Measurements from ENCODE around the gene YPEL5. TPM values are rescaled to one million over a fixed set of nuclear protein-coding genes. Genes with fewer than 3 reads are reported as not detected.
A peak's percentile ranks its signal among the peaks of the same experiment; 100 is the strongest.

YPEL5 gene
- polyA plus RNA-seq, 4 donors: 106 to 129 (median 127) TPM

GRCh38 chr2:30164131-30164925 lies 17.5 kb downstream of the YPEL5 start:
- DNase-seq (ENCODE audit: low read depth in 4 of 4, low spot score in 2 of 4): no peak

- peak in 3 of 4 donors; percentile 48 to 69 (median 54) for DNase-seq (ENCODE audit: low read depth in 4 of 4, low spot score in 2 of 4)
These were observed 18.3 kb downstream of the YPEL5 start for GRCh38 chr2:30165050-30165520.

GRCh38 chr2:30165617-30166016 lies 18.8 kb downstream of the YPEL5 start:
- no peak for DNase-seq (ENCODE audit: low read depth in 4 of 4, low spot score in 2 of 4)

- no peak for DNase-seq (ENCODE audit: low read depth in 4 of 4, low spot score in 2 of 4)
These were observed 25.8 kb downstream of the YPEL5 start for GRCh38 chr2:30172627-30173026.

- no peak for DNase-seq (ENCODE audit: low read depth in 4 of 4, low spot score in 2 of 4)
These were observed 30.6 kb downstream of the YPEL5 start for GRCh38 chr2:30177440-30177839.

GRCh38 chr2:30177956-30178355 lies 31.1 kb downstream of the YPEL5 start:
- no peak for DNase-seq (ENCODE audit: low read depth in 4 of 4, low spot score in 2 of 4)

- DNase-seq (ENCODE audit: low read depth in 4 of 4, low spot score in 2 of 4): no peak
These were observed 32.0 kb downstream of the YPEL5 start for GRCh38 chr2:30178618-30179434.

- DNase-seq (ENCODE audit: low read depth in 4 of 4, low spot score in 2 of 4): no peak
These were observed 32.7 kb downstream of the YPEL5 start for GRCh38 chr2:30179536-30179935.

- no peak for DNase-seq (ENCODE audit: low read depth in 4 of 4, low spot score in 2 of 4)
These were observed 33.4 kb downstream of the YPEL5 start for GRCh38 chr2:30180226-30180625.

- DNase-seq (ENCODE audit: low read depth in 4 of 4, low spot score in 2 of 4): no peak
These were observed 34.4 kb downstream of the YPEL5 start for GRCh38 chr2:30181176-30181575.

- DNase-seq (ENCODE audit: low read depth in 4 of 4, low spot score in 2 of 4): no peak
These were observed 37.2 kb downstream of the YPEL5 start for GRCh38 chr2:30184035-30184434.

- DNase-seq (ENCODE audit: low read depth in 4 of 4, low spot score in 2 of 4): no peak
These were observed 38.4 kb downstream of the YPEL5 start for GRCh38 chr2:30185178-30185577.

- DNase-seq (ENCODE audit: low read depth in 4 of 4, low spot score in 2 of 4): no peak
These were observed 41.5 kb downstream of the YPEL5 start for GRCh38 chr2:30188292-30188691.

GRCh38 chr2:30190637-30191036 lies 43.8 kb downstream of the YPEL5 start:
- no peak for DNase-seq (ENCODE audit: low read depth in 4 of 4, low spot score in 2 of 4)

GRCh38 chr2:30191107-30191506 lies 44.3 kb downstream of the YPEL5 start:
- DNase-seq (ENCODE audit: low read depth in 4 of 4, low spot score in 2 of 4): no peak

GRCh38 chr2:30191819-30192271 lies 45.0 kb downstream of the YPEL5 start:
- no peak for DNase-seq (ENCODE audit: low read depth in 4 of 4, low spot score in 2 of 4)

GRCh38 chr2:30192314-30192713 lies 45.5 kb downstream of the YPEL5 start:
- DNase-seq (ENCODE audit: low read depth in 4 of 4, low spot score in 2 of 4): no peak

GRCh38 chr2:30193104-30193681 lies 46.4 kb downstream of the YPEL5 start:
- DNase-seq (ENCODE audit: low read depth in 4 of 4, low spot score in 2 of 4): no peak

GRCh38 chr2:30194421-30194820 lies 47.6 kb downstream of the YPEL5 start:
- no peak for DNase-seq (ENCODE audit: low read depth in 4 of 4, low spot score in 2 of 4)

GRCh38 chr2:30195016-30195415 lies 48.2 kb downstream of the YPEL5 start:
- no peak for DNase-seq (ENCODE audit: low read depth in 4 of 4, low spot score in 2 of 4)

GRCh38 chr2:30197570-30198192 lies 50.9 kb downstream of the YPEL5 start:
- DNase-seq (ENCODE audit: low read depth in 4 of 4, low spot score in 2 of 4): no peak

All from left renal cortex interstitium (tissue), 4 donors.